ENCODE results near the gene ASXL3. TPM values are rescaled to one million over a fixed set of nuclear protein-coding genes. Genes with fewer than 3 reads are reported as not detected.

The ASXL3 gene
- total RNA-seq (2013; cell fraction: nucleolus; rRNA removed), result not detected in 2 replicates
- not detected in 2 replicates for total RNA-seq (2014; rRNA removed)
- total RNA-seq (2014; rRNA removed; fragmentation: Illumina TruSeq; extraction: Trizol), result not detected in 2 replicates
- total RNA-seq (2021), result 0.15 TPM in 1 of 2 replicates, not detected in the other
- polyA plus RNA-seq (2011; ENCODE audit: low read depth), result not detected
- polyA plus RNA-seq (2011; rRNA removed), result not detected in 2 replicates
- polyA plus RNA-seq (2011; cell fraction: cytosol; rRNA removed), result not detected in 2 replicates
- not detected in 2 replicates for polyA plus RNA-seq (2011; cell fraction: nucleus; rRNA removed)
- polyA plus RNA-seq (2012), result not detected in 2 replicates
- not detected in 2 replicates for polyA plus RNA-seq (2014; fragmentation: Illumina TruSeq; extraction: Trizol)
- not detected for polyA plus RNA-seq (2014; fragmentation: Nextera tagmentation; extraction: Ambion mirVana)
- polyA plus RNA-seq (2014; rRNA removed), result not detected in 2 replicates
- not detected for polyA plus RNA-seq (2016; fragmentation: Nextera tagmentation; extraction: Ambion mirVana)
- not detected in 2 replicates for polyA minus RNA-seq (2011; rRNA and poly(A)+ RNA removed)
- not detected in 2 replicates for polyA minus RNA-seq (2011; cell fraction: cytosol; rRNA and poly(A)+ RNA removed)
- polyA minus RNA-seq (2011; cell fraction: nucleus; rRNA and poly(A)+ RNA removed), result not detected in 2 replicates
- Bru-seq, nascent RNA, result percentile 0 among the genes with signal in this experiment
- BruChase-seq, experiment 1, labeled RNA remaining after a 6-hour chase, result percentile 0 among the genes with signal in this experiment
- BruChase-seq, experiment 2, labeled RNA remaining after a 2-hour chase, result not detected
- long read RNA-seq, experiment 1, result 0 reads
- long read RNA-seq, experiment 2, partial matches to known transcripts, result 0 of 1 reads
- long read RNA-seq, experiment 2, other reads (novel, unspliced or antisense), result 1 of 1 reads

- no peak within 1 kb of the TSS for H2AFZ ChIP-seq (ENCODE audit: control insufficient read depth, low read depth, low read length)
- H3K4me3 ChIP-seq, result no peak within 1 kb of the TSS
- intact Hi-C loops (cut with micrococcal nuclease; ENCODE audit: unreplicated experiment), result no loop called here
- in situ Hi-C loops (cut with MboI), result no loop called here
- ChIA-PET POLR2A (no interaction called here), SMC1A (ENCODE audit: uncharacterized antibody, unreplicated experiment) (no interaction called here), RAD21 (ENCODE audit: unreplicated experiment) (no interaction called here), CTCF (no interaction called here)
- H3K9ac ChIP-seq (ENCODE audit: control insufficient read depth, insufficient read depth, low read length), result no peak within 1 kb of the TSS
- H3K9me3 ChIP-seq (replicated peaks; ENCODE audit: control insufficient read depth, insufficient read depth, low read length), result no peaks in the 10 kb centered on the region
- H3K27me3 ChIP-seq (replicated peaks in 1 of 2; ENCODE audit: control insufficient read depth in 2 of 2, insufficient read depth in 2 of 2, low read length in 1 of 2), result peaks cover 6 to 12% of the 10 kb centered on the region in 2 experiments
- no peak for DNase-seq (ENCODE audit: low read depth, low spot score)
- BruUV-seq (replicated peaks), result no TSS peak
- peak; percentile 35 for ATAC-seq
- TF ChIP-seq BRCA1 (IDR thresholded peaks at IDR 0.05; ENCODE audit: low read depth, low read length) (no peak), RAD21 (IDR thresholded peaks at IDR 0.05; ENCODE audit: insufficient read depth, low read depth, low read length) (no peak), CREM (IDR thresholded peaks at IDR 0.05; ENCODE audit: low read depth) (0 out of 2 replicates have a peak, but pooled peaks have one; percentile 25)
- no peaks in the 10 kb centered on the region for H3K36me3 ChIP-seq (ENCODE audit: control insufficient read depth in 2 of 2, insufficient read depth in 2 of 2, low read length in 1 of 2)
- H3K4me1 ChIP-seq (ENCODE audit: control insufficient read depth, insufficient read depth, low read length), result no peaks in the 10 kb centered on the region; the same call in 1 of the 2 replicates
- H3K79me2 ChIP-seq (ENCODE audit: control insufficient read depth, insufficient read depth, low read length), result no peaks in the 10 kb centered on the region
- no peak for FAIRE-seq
- WGBS (ENCODE audit: insufficient coverage, insufficient replicate concordance, low lambda C conversion rate, missing lambda C conversion rate), result 5% methylated on average over 37 of the region's 103 CpGs
- no peaks in the 10 kb centered on the region for H4K20me1 ChIP-seq (ENCODE audit: control insufficient read depth, insufficient read depth)
- peak within 1 kb of the TSS; percentile 39; the same call in 1 of the 2 replicates for H3K4me2 ChIP-seq (ENCODE audit: control insufficient read depth, insufficient read depth)
- no peak within 1 kb of the TSS for H3K27ac ChIP-seq (ENCODE audit: control insufficient read depth, insufficient read depth)
Measured at GRCh38 chr18:33577685-33578517, at the start of gene ASXL3. Gene ASXL3, plus strand, starts transcription at chr18:33578219. Its CDS starts 413 bp downstream, at chr18:33578632.

Data from GM12878 (cell line).